OCI-LY7 (cell line): ENCODE results near the gene DNAJC21. TPM values are rescaled to one million over a fixed set of nuclear protein-coding genes. Genes with fewer than 3 reads are reported as not detected.

Source experiments
- total RNA-seq, 2 experiments: library from RNA; depleted of rRNA in 1 of 2; stranded (reverse); fragments of >200 nt in 1 of 2; shearing (Covaris generic) in 1 of 2; gene quantifications; 2 replicates each; pipeline ENCODE4 v1.2.3, GENCODE V29; 2014 to 2022

The DNAJC21 gene
- total RNA-seq, 2 experiments from 2014 or later, result 29.4 to 67.6 TPM

Other genes starting within 250 kb of the DNAJC21 start
- gene TTC23L, start 90.4 kb upstream of the DNAJC21 start, total RNA-seq (2014; rRNA removed; shearing (Covaris generic)), result 0.06 TPM in 1 of 2 replicates, not detected in the other
- gene TTC23L, start 90.4 kb upstream of the DNAJC21 start, total RNA-seq (2022), result 0.63 and 1.4 TPM in 2 replicates
- 58.4 and 82.1 TPM in 2 replicates for gene RAD1, start 14.1 kb upstream of the DNAJC21 start, total RNA-seq (2014; rRNA removed; shearing (Covaris generic))
- 49.2 and 49.4 TPM in 2 replicates for gene RAD1, start 14.1 kb upstream of the DNAJC21 start, total RNA-seq (2022)
- gene BRIX1, start 13.8 kb upstream of the DNAJC21 start, total RNA-seq (2014; rRNA removed; shearing (Covaris generic)), result 59.7 and 75.6 TPM in 2 replicates
- gene BRIX1, start 13.8 kb upstream of the DNAJC21 start, total RNA-seq (2022), result 62.2 and 65.3 TPM in 2 replicates
- gene AGXT2, start 118.4 kb downstream of the DNAJC21 start, total RNA-seq (2014; rRNA removed; shearing (Covaris generic)), result not detected in 2 replicates
- gene AGXT2, start 118.4 kb downstream of the DNAJC21 start, total RNA-seq (2022), result not detected in 2 replicates